ENCODE measurements around the gene IPCEF1. TPM values are rescaled to one million over a fixed set of nuclear protein-coding genes. Genes with fewer than 3 reads are reported as not detected.

The IPCEF1 gene
- total and polyA plus RNA-seq, 2 experiments from 2014 or later = not detected

DNA sequence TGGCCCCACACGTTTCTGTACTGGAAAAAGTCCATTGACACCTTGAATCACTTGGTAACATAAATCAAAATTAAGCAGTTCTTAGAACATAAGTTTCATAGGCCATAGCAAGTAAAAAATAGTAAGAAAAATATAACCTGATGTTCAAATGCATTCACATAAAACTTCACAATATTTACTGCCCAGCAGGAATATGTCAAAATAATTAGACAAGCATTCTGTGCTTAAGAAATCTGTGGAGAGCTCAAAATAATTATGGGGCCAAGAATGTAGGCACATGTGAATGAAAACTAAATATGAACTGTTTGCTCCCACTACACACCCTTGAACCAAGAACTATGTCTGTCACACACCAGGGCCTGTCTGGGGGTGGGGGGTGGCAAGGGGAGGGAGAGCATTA is 70.8 kb downstream of the IPCEF1 start:
- DNase-seq = no peak
- Histone ChIP-seq H4K20me1 (ENCODE audit: insufficient read depth) (no peaks in the 10 kb centered on the region), H2AFZ (no peak overlapping the region), H3K4me1 (ENCODE audit: insufficient read depth) (no peaks in the 10 kb centered on the region), H3K9ac (no peak overlapping the region), H3K4me2 (ENCODE audit: unreplicated experiment) (no peak overlapping the region), H3K36me3 (ENCODE audit: low read depth) (no peaks in the 10 kb centered on the region), H3K9me3 (ENCODE audit: low read depth) (no peaks in the 10 kb centered on the region), H3F3A (ENCODE audit: insufficient read depth) (no peaks in the 10 kb centered on the region), H3K9me2 (ENCODE audit: insufficient read depth) (no peaks in the 10 kb centered on the region), H3K27ac (no peak overlapping the region), H3K27me3 (replicated peaks; ENCODE audit: insufficient read depth) (no peaks in the 10 kb centered on the region), H3K79me2 (ENCODE audit: insufficient read depth) (no peaks in the 10 kb centered on the region), H3K4me3 (no peak overlapping the region)
- in situ Hi-C loops (cut with MboI) = no loop called here
- TF ChIP-seq EZH2 (IDR thresholded peaks at IDR 0.05; ENCODE audit: insufficient read depth, poor library complexity, severe bottlenecking) = no peak
- TF ChIP-seq EZH2phosphoT487 (IDR thresholded peaks at IDR 0.05; ENCODE audit: insufficient read depth, low read depth) = no peak
- WGBS, 2 experiments (ENCODE audit: low coverage in 1 of 2, low lambda C conversion rate in 2 of 2, missing lambda C conversion rate in 2 of 2) = 11 to 17% methylated on average over 1 of the region's 1 CpG

DNA sequence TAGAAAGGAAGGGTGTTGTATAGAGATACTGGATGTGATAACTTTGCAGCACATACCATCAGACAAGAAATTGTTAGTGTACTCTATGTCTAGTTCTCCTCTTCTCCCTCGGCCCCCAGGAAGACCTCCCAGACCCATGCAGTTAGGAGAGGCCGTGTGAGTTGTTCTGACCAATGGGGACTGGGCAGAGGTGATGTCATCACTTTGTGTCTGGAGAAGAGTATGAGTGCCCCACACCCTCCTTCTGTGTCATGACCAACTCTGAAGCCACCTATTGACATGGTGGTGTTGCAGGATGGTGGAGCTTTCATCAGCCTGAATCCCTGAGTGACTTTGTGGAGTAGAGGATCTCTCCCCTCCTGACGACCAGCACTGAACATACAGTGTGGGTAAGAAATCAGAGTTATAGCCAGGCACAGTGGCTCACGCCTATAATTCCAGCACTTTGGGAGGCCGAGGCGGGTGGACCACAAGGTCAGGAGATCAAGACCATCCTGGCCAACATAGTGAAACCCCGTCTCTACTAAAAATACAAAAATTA is 72.2 kb downstream of the IPCEF1 start:
- Histone ChIP-seq H3K4me3 (no peak overlapping the region), H3K36me3 (ENCODE audit: low read depth) (no peaks in the 10 kb centered on the region)

DNA sequence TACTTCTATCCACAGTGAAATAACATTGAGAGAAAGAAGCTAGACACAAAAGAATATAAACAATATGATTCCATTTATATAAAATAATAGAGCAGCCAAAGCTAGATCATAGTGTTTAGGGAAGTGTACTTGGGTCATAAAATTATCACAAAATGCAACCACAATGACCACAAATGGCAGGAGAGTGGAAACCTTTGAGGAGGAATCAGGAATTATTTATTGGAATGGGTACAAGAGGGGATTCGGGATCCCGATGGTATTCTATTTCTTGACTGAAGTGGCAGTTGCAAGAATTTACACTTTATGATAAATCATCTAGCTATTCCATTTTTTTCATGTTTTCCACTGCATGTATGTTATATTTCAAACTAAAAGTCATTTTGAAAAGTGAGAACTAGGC is 76.1 kb downstream of the IPCEF1 start:
- H4K20me1 ChIP-seq (ENCODE audit: insufficient read depth) = no peaks in the 10 kb centered on the region
- TF ChIP-seq EZH2 (IDR thresholded peaks at IDR 0.05; ENCODE audit: insufficient read depth, poor library complexity, severe bottlenecking) = no peak
- no peak for TF ChIP-seq EZH2phosphoT487 (IDR thresholded peaks at IDR 0.05; ENCODE audit: insufficient read depth, low read depth)

More for the DNA sequence above, 72.2 kb downstream of the IPCEF1 start:
- no peaks in the 10 kb centered on the region for H3K9me3 ChIP-seq (ENCODE audit: low read depth)
- no peak overlapping the region for H3K4me2 ChIP-seq (ENCODE audit: unreplicated experiment)
- H3K4me1 ChIP-seq (ENCODE audit: insufficient read depth) = no peaks in the 10 kb centered on the region
- no peak overlapping the region for H2AFZ ChIP-seq
- no peaks in the 10 kb centered on the region for H3K27me3 ChIP-seq (replicated peaks; ENCODE audit: insufficient read depth)
- TF ChIP-seq EZH2phosphoT487 (IDR thresholded peaks at IDR 0.05; ENCODE audit: insufficient read depth, low read depth) (no peak), EZH2 (IDR thresholded peaks at IDR 0.05; ENCODE audit: insufficient read depth, poor library complexity, severe bottlenecking) (no peak)
- H3F3A ChIP-seq (ENCODE audit: insufficient read depth) = no peaks in the 10 kb centered on the region
- in situ Hi-C loops (cut with MboI) = no loop called here
- no peaks in the 10 kb centered on the region for H3K9me2 ChIP-seq (ENCODE audit: insufficient read depth)
- no peaks in the 10 kb centered on the region for H4K20me1 ChIP-seq (ENCODE audit: insufficient read depth)
- no peaks in the 10 kb centered on the region for H3K79me2 ChIP-seq (ENCODE audit: insufficient read depth)
- no peak overlapping the region for H3K9ac ChIP-seq
- 80 to 81% methylated on average over 7 of the region's 7 CpGs for WGBS, 2 experiments (ENCODE audit: low coverage in 1 of 2, low lambda C conversion rate in 2 of 2, missing lambda C conversion rate in 2 of 2)
- H3K27ac ChIP-seq = no peak overlapping the region
- DNase-seq = no peak

DNA sequence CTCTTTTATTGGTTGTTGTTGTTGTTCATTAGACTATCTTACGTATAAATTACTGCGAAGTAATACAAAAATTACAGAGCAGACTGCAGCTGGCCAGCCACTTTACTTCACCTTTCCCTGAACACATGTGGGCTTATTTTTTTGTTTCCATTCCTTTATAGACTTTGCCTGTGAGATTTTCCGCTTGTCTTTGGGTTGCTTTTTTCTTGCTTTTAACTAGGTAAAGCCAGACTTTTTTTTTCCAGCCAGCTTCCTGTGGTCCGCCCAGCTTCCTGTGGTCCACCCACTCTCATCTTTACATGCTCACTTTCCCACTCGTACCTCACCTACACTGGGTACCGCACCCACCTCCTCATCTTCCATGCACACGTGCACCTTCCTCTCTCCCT is 79.0 kb downstream of the IPCEF1 start:
- Histone ChIP-seq H3K9me3 (ENCODE audit: low read depth) (no peaks in the 10 kb centered on the region), H3K36me3 (ENCODE audit: low read depth) (no peaks in the 10 kb centered on the region), H3F3A (ENCODE audit: insufficient read depth) (no peaks in the 10 kb centered on the region), H2AFZ (no peak overlapping the region), H3K79me2 (ENCODE audit: insufficient read depth) (no peaks in the 10 kb centered on the region), H4K20me1 (ENCODE audit: insufficient read depth) (no peaks in the 10 kb centered on the region), H3K9ac (no peak overlapping the region), H3K4me2 (ENCODE audit: unreplicated experiment) (no peak overlapping the region), H3K9me2 (ENCODE audit: insufficient read depth) (no peaks in the 10 kb centered on the region), H3K27ac (no peak overlapping the region), H3K4me1 (ENCODE audit: insufficient read depth) (no peaks in the 10 kb centered on the region), H3K4me3 (no peak overlapping the region), H3K27me3 (replicated peaks; ENCODE audit: insufficient read depth) (no peaks in the 10 kb centered on the region)
- in situ Hi-C loops (cut with MboI) = no loop called here
- no peak for DNase-seq
- TF ChIP-seq EZH2 (IDR thresholded peaks at IDR 0.05; ENCODE audit: insufficient read depth, poor library complexity, severe bottlenecking) (no peak), EZH2phosphoT487 (IDR thresholded peaks at IDR 0.05; ENCODE audit: insufficient read depth, low read depth) (no peak)
- 66 to 70% methylated on average over 7 of the region's 7 CpGs for WGBS, 2 experiments (ENCODE audit: low coverage in 1 of 2, low lambda C conversion rate in 2 of 2, missing lambda C conversion rate in 2 of 2)

More for the DNA sequence above, 76.1 kb downstream of the IPCEF1 start:
- no peaks in the 10 kb centered on the region for H3F3A ChIP-seq (ENCODE audit: insufficient read depth)
- no peak overlapping the region for H3K4me2 ChIP-seq (ENCODE audit: unreplicated experiment)
- no peak overlapping the region for H3K9ac ChIP-seq
- H3K9me3 ChIP-seq (ENCODE audit: low read depth) = no peaks in the 10 kb centered on the region
- no peak overlapping the region for H2AFZ ChIP-seq
- no peak overlapping the region for H3K4me3 ChIP-seq
- H3K36me3 ChIP-seq (ENCODE audit: low read depth) = no peaks in the 10 kb centered on the region
- no peaks in the 10 kb centered on the region for H3K27me3 ChIP-seq (replicated peaks; ENCODE audit: insufficient read depth)
- DNase-seq = no peak
- no peaks in the 10 kb centered on the region for H3K79me2 ChIP-seq (ENCODE audit: insufficient read depth)
- no peak overlapping the region for H3K27ac ChIP-seq
- 10 to 30% methylated on average over 2 of the region's 2 CpGs for WGBS, 2 experiments (ENCODE audit: low coverage in 1 of 2, low lambda C conversion rate in 2 of 2, missing lambda C conversion rate in 2 of 2)
- in situ Hi-C loops (cut with MboI) = no loop called here
- H3K9me2 ChIP-seq (ENCODE audit: insufficient read depth) = no peaks in the 10 kb centered on the region
- no peaks in the 10 kb centered on the region for H3K4me1 ChIP-seq (ENCODE audit: insufficient read depth)

Data from GM23248 (cell line).